Calu3 (cell line): ENCODE results near the gene SERPINE2. TPM values are rescaled to one million over a fixed set of nuclear protein-coding genes. Genes with fewer than 3 reads are reported as not detected.

ENCODE experiments used
- BruUV-seq: library from RNA; stranded (reverse); fragments of 400-500 nt; replicated peaks from 2 replicates; lab custom pipeline; 2021; lab: Mats Ljungman, UMichigan
- CTCF ChIA-PET: fragments of 300-600 bp; sonication (Branson Sonifier 250); formaldehyde crosslinking; loops from one replicate; lab custom pipeline; 2022; ENCODE audit warnings: antibody characterized with exemption; lab: Charles Lee
- DNase-seq: peaks from one replicate; pipeline ENCODE4 v3.0.0; 2022
- H3K27ac Mint-ChIP-seq: one replicate; pipeline ENCODE4 v1.8.0; 2022; ENCODE audit warnings: mixed read lengths; ENCODE audit not compliant: unreplicated experiment
- H3K27me3 Mint-ChIP-seq: one replicate; pipeline ENCODE4 v1.8.0; 2022; ENCODE audit warnings: mixed read lengths; ENCODE audit not compliant: unreplicated experiment
- H3K36me3 Mint-ChIP-seq: one replicate; pipeline ENCODE4 v1.8.0; 2022; ENCODE audit warnings: mild to moderate bottlenecking, moderate library complexity, mixed read lengths; ENCODE audit not compliant: insufficient read depth, unreplicated experiment
- H3K4me1 Mint-ChIP-seq: one replicate; pipeline ENCODE4 v1.8.0; 2022; ENCODE audit warnings: mild to moderate bottlenecking, low read depth, mixed read lengths; ENCODE audit not compliant: unreplicated experiment
- H3K4me3 Mint-ChIP-seq: one replicate; pipeline ENCODE4 v1.8.0; 2022; ENCODE audit warnings: mild to moderate bottlenecking, low read depth, moderate library complexity, mixed read lengths; ENCODE audit not compliant: unreplicated experiment
- H3K9me3 Mint-ChIP-seq: one replicate; pipeline ENCODE4 v1.8.0; 2022; ENCODE audit warnings: low read depth, mixed read lengths; ENCODE audit not compliant: unreplicated experiment
- intact Hi-C: fragments of 100-400 bp; cut with micrococcal nuclease; formaldehyde crosslinking; loops from one replicate; pipeline ENCODE4 v1.10.0; 2022; ENCODE audit not compliant: unreplicated experiment
- total RNA-seq: library from RNA; stranded (reverse); gene quantifications from 2 replicates; pipeline ENCODE4 v1.2.3, GENCODE V29; 2022
- TF ChIP-seq, protein P1 (sequence below): fragments of 200-600 bp; IDR thresholded peaks from one replicate; pipeline ENCODE4 v1.8.0; 2022; ENCODE audit warnings: antibody characterized with exemption; ENCODE audit not compliant: unreplicated experiment

SERPINE2 gene
- total RNA-seq, 1 experiment from 2014 or later: 39.7 TPM

DNA sequence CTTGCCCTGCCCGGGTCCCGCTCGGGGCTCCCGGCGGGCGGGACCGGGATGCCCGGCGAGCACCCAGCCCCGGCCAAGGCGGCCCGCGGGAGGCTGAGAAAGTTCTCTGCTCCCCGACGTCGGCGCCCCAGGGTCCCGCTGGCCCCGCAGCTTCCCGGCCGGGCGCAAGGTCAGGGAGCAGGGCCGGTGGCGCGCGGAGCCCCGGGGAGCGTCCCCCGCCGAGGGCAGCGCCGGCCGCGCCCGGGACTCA, 331 bp downstream of the SERPINE2 start:
- Mint-ChIP-seq H3K36me3 (peaks cover 22% of the 10 kb centered on the region), H3K27ac (peak overlapping the region; percentile 59), H3K9me3 (no peaks in the 10 kb centered on the region), H3K4me3 (peak overlapping the region; percentile 93), H3K27me3 (peaks cover 32% of the 10 kb centered on the region), H3K4me1 (peaks cover 40% of the 10 kb centered on the region)
- TF ChIP-seq, protein P1, sequence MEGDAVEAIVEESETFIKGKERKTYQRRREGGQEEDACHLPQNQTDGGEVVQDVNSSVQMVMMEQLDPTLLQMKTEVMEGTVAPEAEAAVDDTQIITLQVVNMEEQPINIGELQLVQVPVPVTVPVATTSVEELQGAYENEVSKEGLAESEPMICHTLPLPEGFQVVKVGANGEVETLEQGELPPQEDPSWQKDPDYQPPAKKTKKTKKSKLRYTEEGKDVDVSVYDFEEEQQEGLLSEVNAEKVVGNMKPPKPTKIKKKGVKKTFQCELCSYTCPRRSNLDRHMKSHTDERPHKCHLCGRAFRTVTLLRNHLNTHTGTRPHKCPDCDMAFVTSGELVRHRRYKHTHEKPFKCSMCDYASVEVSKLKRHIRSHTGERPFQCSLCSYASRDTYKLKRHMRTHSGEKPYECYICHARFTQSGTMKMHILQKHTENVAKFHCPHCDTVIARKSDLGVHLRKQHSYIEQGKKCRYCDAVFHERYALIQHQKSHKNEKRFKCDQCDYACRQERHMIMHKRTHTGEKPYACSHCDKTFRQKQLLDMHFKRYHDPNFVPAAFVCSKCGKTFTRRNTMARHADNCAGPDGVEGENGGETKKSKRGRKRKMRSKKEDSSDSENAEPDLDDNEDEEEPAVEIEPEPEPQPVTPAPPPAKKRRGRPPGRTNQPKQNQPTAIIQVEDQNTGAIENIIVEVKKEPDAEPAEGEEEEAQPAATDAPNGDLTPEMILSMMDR: no peak
- intact Hi-C loops: loop anchor here (1.0 kb wide), 3 partner anchors 45 to 246 kb away; no protein-coding TSS in a partner anchor
- CTCF ChIA-PET: interaction anchor here (0.6 to 2.1 kb wide), 5 partner anchors 10 to 246 kb away, joined by 3 to 9 read pairs (median 3); no protein-coding TSS in a partner anchor
- DNase-seq: no peak
- no TSS peak for BruUV-seq

DNA sequence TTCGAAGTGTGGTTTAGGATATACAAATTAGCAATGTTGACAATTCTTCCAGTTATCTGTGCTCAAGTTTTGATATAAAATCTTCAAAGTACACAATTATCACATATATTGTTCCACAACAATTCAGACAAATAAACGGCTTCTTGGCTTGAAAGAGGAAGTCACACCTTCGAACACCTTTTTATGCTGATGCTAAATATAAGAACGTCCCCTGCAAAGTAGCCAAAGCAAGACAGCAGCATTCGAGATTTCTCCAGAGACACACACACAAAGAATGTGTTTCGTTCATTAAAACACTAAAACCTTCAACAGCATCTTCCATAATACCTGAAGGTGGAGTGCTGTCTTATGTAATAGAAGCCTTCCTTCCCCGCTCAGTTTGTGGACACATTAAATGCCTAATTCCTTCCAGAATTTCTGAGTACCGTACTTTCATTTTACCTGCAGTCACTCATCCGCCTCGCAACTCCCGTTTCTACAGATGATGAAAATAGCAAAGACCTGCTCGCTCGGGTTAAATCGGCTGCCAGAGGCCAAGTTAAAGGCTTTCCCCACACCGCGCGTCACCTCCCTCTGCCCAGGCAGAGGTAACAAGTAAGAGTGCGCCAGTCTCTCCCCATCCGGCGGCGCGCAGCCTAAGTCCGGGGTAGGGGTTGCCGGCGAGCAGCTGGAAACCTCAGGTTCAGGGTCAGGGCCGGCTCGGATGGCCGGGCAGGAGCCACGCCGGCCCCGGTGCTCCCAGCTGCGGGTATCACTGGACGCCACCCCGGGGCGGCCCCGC, 847 bp downstream of the SERPINE2 start:
- TF ChIP-seq, protein P1: no peak
- intact Hi-C loops: loop anchor here (1.0 kb wide), 1 partner anchor 45 kb away; no protein-coding TSS in a partner anchor
- Mint-ChIP-seq H3K27ac (peak overlapping the region; percentile 59), H3K4me3 (peak overlapping the region; percentile 93), H3K9me3 (no peaks in the 10 kb centered on the region), H3K27me3 (peaks cover 27% of the 10 kb centered on the region), H3K36me3 (peaks cover 22% of the 10 kb centered on the region), H3K4me1 (peaks cover 40% of the 10 kb centered on the region)
- CTCF ChIA-PET: interaction anchor here (0.9 to 2.1 kb wide), 4 partner anchors 11 to 246 kb away, joined by 3 to 9 read pairs (median 4); no protein-coding TSS in a partner anchor
- peak; percentile 56 for DNase-seq
- BruUV-seq: TSS peak; percentile 65

DNA sequence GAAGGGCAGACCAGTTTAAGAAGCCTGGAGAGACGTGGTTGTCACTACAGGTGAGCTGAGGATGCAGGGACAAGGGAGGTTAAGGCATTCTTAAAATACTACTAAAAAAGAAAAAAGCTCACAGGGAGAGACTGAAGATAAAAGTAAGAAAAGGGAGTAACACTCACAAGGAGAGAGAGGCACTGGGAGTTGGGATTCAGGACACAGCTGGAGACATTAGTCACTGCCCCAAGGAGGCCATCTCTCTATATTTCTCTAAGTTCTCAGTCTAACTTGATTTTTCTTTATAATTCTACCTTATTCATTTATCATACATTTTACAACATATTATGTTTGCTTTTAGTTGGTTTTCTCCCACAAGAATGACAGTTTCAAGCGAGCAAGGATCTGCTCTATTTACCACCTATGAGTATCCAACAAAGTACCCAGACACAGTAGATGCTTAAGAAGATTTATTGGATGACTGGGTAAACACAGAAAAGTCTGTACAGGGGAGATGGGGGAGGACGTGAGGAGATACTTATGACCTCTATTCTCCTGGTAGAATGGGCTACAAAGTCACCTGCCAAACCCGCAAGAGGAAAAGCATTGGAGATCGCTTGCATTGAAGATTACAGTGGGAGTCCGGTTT, 2.2 kb downstream of the SERPINE2 start:
- Mint-ChIP-seq H3K9me3 (no peaks in the 10 kb centered on the region), H3K36me3 (peaks cover 22% of the 10 kb centered on the region), H3K4me1 (peaks cover 40% of the 10 kb centered on the region), H3K27me3 (peaks cover 13% of the 10 kb centered on the region), H3K27ac (no peak overlapping the region), H3K4me3 (peak overlapping the region; percentile 93)
- no TSS peak for BruUV-seq
- DNase-seq: no peak
- CTCF ChIA-PET: no interaction called here
- intact Hi-C loops: no loop called here
- TF ChIP-seq, protein P1: no peak

DNA sequence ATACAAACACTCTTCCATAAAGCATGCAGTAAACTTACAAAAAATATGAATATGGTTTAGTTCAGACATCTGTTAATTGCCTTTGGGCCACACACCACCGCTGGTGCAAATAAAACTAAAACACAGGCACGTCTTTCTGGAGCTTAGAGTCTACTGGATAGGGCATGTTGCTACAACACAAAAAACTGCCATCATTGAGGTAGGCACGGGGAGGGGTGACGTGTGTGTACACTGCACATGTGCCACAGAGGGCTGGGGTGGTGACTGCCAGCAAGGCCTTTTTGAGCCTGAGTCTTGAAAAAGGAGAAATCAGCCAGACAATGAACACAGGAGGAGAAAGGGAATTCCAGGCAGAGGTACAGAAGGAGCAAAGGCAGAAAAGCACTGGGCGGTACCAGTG, 5.1 kb downstream of the SERPINE2 start:
- H3K36me3 Mint-ChIP-seq: peaks cover 15% of the 10 kb centered on the region
- TF ChIP-seq, protein P1: no peak
- no peak overlapping the region for H3K27ac Mint-ChIP-seq
- no peaks in the 10 kb centered on the region for H3K9me3 Mint-ChIP-seq
- no peaks in the 10 kb centered on the region for H3K27me3 Mint-ChIP-seq
- DNase-seq: no peak
- intact Hi-C loops: no loop called here
- no peak overlapping the region for H3K4me3 Mint-ChIP-seq
- CTCF ChIA-PET: no interaction called here
- peaks cover 24% of the 10 kb centered on the region for H3K4me1 Mint-ChIP-seq
- BruUV-seq: no TSS peak
